ENCODE data around the gene LRP8.

- TF ChIP-seq CTCF (IDR thresholded peaks at IDR 0.05) (no peak), USF2 (IDR thresholded peaks at IDR 0.05) (no peak), POLR2A (IDR thresholded peaks at IDR 0.05; ENCODE audit: low read length) (no peak), EP300 (IDR thresholded peaks at IDR 0.05) (no peak), POLR2AphosphoS2 (conservative IDR thresholded peaks at IDR 0.05; ENCODE audit: low read length) (no peak), SREBF2 (IDR thresholded peaks at IDR 0.05) (no peak), FOSB (CRISPR knock-in tag; IDR thresholded peaks at IDR 0.05) (no peak), RNF2 (IDR thresholded peaks at IDR 0.05; ENCODE audit: borderline replicate concordance, low read depth) (no peak)
These were observed 36.3 kb downstream of the LRP8 start for GRCh38 chr1:53291574-53291973.
